HL-60 (cell line): ENCODE results near the gene FOXC2.

Experiments used
- DNase-seq, 2 experiments: peaks; one replicate each; pipeline ENCODE4 v3.0.0-alpha.2; 2010 to 2020; ENCODE audit warnings: low read depth in 1 of 2, low spot score in 1 of 2
- H3K27ac ChIP-seq: fragments of 250-450 bp; sonication (Bioruptor Pico); replicated peaks from 2 replicates; pipeline ENCODE4 v1.5.1; 2020; ENCODE audit warnings: mild to moderate bottlenecking, moderate library complexity
- H3K27me3 ChIP-seq: fragments of 250-450 bp; sonication (Bioruptor Pico); 2 replicates; pipeline ENCODE4 v1.5.1; 2021; ENCODE audit warnings: mild to moderate bottlenecking, moderate library complexity; ENCODE audit not compliant: insufficient read depth, poor library complexity, severe bottlenecking
- H3K4me3 ChIP-seq: replicated peaks from 2 replicates; pipeline ENCODE4 v1.5.1; 2011; ENCODE audit warnings: mild to moderate bottlenecking, control low read depth, low read length; ENCODE audit not compliant: insufficient read depth
- CTCF ChIP-seq: IDR thresholded peaks from one replicate; pipeline ENCODE4 v1.5.1; 2011; ENCODE audit warnings: low read length, control low read depth, inconsistent platforms; ENCODE audit not compliant: insufficient read depth
- GABPA ChIP-seq: IDR thresholded peaks from 2 replicates; pipeline ENCODE4 v1.6.1; 2012; ENCODE audit warnings: low read depth
- POLR2AphosphoS5 ChIP-seq: IDR thresholded peaks from 2 replicates; pipeline ENCODE4 v1.6.1; 2012; ENCODE audit warnings: low read depth
- REST ChIP-seq: IDR thresholded peaks from 2 replicates; pipeline ENCODE4 v1.6.1; 2012; ENCODE audit warnings: low read depth; ENCODE audit not compliant: insufficient replicate concordance
- SPI1 ChIP-seq: IDR thresholded peaks from 2 replicates; pipeline ENCODE4 v1.6.1; 2012; ENCODE audit warnings: low read depth, mild to moderate bottlenecking, borderline replicate concordance

Gene FOXC2

GRCh38 chr16:86527366-86527765 is 39.3 kb upstream of the FOXC2 start:
- Histone ChIP-seq H3K27ac (no peak overlapping the region), H3K27me3 (no peaks in the 10 kb centered on the region), H3K4me3 (no peak overlapping the region)
- DNase-seq, result no peak
- TF ChIP-seq SPI1, result no peak
- no peak for TF ChIP-seq REST
- TF ChIP-seq GABPA, result no peak
- TF ChIP-seq POLR2AphosphoS5, result no peak
- TF ChIP-seq CTCF, result no peak

GRCh38 chr16:86528061-86528929 is 38.3 kb upstream of the FOXC2 start:
- no peak for DNase-seq
- TF ChIP-seq CTCF (no peak), POLR2AphosphoS5 (no peak), SPI1 (no peak), GABPA (no peak), REST (no peak)
- Histone ChIP-seq H3K27me3 (no peaks in the 10 kb centered on the region), H3K4me3 (no peak overlapping the region), H3K27ac (no peak overlapping the region)

- H3K4me3 ChIP-seq, result no peak overlapping the region
- no peaks in the 10 kb centered on the region for H3K27me3 ChIP-seq
- no peak overlapping the region for H3K27ac ChIP-seq
- DNase-seq, result no peak
- TF ChIP-seq REST (no peak), SPI1 (no peak), CTCF (no peak), GABPA (no peak), POLR2AphosphoS5 (no peak)
Observed at GRCh38 chr16:86529160-86529559, 37.5 kb upstream of the FOXC2 start.
